ENCODE data around the gene TPRN. TPM values are rescaled to one million over a fixed set of nuclear protein-coding genes. Genes with fewer than 3 reads are reported as not detected.

TPRN gene
- polyA plus RNA-seq, 1 of the 3 experiments (the other 2 are of a cell fraction): 5.2 TPM

GRCh38 chr9:137184881-137185660 lies 15.5 kb downstream of the TPRN start (continued):
- TF ChIP-seq, protein P1, sequence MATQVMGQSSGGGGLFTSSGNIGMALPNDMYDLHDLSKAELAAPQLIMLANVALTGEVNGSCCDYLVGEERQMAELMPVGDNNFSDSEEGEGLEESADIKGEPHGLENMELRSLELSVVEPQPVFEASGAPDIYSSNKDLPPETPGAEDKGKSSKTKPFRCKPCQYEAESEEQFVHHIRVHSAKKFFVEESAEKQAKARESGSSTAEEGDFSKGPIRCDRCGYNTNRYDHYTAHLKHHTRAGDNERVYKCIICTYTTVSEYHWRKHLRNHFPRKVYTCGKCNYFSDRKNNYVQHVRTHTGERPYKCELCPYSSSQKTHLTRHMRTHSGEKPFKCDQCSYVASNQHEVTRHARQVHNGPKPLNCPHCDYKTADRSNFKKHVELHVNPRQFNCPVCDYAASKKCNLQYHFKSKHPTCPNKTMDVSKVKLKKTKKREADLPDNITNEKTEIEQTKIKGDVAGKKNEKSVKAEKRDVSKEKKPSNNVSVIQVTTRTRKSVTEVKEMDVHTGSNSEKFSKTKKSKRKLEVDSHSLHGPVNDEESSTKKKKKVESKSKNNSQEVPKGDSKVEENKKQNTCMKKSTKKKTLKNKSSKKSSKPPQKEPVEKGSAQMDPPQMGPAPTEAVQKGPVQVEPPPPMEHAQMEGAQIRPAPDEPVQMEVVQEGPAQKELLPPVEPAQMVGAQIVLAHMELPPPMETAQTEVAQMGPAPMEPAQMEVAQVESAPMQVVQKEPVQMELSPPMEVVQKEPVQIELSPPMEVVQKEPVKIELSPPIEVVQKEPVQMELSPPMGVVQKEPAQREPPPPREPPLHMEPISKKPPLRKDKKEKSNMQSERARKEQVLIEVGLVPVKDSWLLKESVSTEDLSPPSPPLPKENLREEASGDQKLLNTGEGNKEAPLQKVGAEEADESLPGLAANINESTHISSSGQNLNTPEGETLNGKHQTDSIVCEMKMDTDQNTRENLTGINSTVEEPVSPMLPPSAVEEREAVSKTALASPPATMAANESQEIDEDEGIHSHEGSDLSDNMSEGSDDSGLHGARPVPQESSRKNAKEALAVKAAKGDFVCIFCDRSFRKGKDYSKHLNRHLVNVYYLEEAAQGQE (IDR thresholded peaks at IDR 0.05; ENCODE audit: low read depth, low read length): no peak

DNA sequence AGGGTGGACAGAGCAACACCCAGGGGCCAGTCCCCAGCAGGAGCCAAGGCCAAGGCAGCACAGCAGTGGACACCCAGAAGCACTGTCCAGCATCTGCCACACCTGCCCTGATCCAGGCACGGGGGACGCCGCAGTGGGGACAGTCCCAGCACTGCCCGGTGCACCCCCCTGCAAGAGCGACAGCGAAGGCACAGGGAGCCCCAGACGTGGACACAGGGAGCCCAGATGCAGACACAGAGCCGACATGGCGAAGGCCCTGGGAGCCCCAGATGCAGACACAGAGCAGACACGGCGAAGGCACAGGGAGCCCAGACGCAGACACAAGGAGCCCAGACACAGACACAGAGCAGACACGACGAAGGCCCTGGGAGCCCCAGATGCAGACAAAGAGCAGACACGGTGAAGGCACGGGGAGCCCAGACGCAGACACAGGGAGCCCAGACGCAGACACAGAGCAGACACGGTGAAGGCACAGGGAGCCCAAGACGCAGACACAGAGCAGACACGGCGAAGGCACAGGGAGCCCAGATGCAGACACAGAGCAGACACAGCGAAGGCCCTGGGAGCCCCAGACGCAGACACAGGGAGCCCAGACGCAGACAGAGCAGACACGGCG lies 16.5 kb downstream of the TPRN start:
- no peak overlapping the region for H3K4me2 ChIP-seq
- DNase-seq: no peak
- TF ChIP-seq TAF1 (IDR thresholded peaks at IDR 0.05; ENCODE audit: borderline replicate concordance, low read depth, low read length) (no peak), RAD21 (IDR thresholded peaks at IDR 0.05; ENCODE audit: low read length) (no peak), FOXM1 (IDR thresholded peaks at IDR 0.05; ENCODE audit: low read depth) (no peak), RXRA (IDR thresholded peaks at IDR 0.05; ENCODE audit: borderline replicate concordance, low read depth) (no peak), NRF1 (IDR thresholded peaks at IDR 0.05; ENCODE audit: low read depth, low read length) (no peak), YY1 (IDR thresholded peaks at IDR 0.05; ENCODE audit: low read depth) (no peak), MEF2A (IDR thresholded peaks at IDR 0.05; ENCODE audit: borderline replicate concordance, low read depth) (no peak), POLR2AphosphoS5 (IDR thresholded peaks at IDR 0.05; ENCODE audit: low read depth, low read length) (no peak), MAX (IDR thresholded peaks at IDR 0.05; ENCODE audit: low read depth) (no peak), USF1 (IDR thresholded peaks at IDR 0.05; ENCODE audit: borderline replicate concordance, low read depth) (no peak)
- TF ChIP-seq, protein P2, sequence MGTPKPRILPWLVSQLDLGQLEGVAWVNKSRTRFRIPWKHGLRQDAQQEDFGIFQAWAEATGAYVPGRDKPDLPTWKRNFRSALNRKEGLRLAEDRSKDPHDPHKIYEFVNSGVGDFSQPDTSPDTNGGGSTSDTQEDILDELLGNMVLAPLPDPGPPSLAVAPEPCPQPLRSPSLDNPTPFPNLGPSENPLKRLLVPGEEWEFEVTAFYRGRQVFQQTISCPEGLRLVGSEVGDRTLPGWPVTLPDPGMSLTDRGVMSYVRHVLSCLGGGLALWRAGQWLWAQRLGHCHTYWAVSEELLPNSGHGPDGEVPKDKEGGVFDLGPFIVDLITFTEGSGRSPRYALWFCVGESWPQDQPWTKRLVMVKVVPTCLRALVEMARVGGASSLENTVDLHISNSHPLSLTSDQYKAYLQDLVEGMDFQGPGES (IDR thresholded peaks at IDR 0.05; ENCODE audit: low read depth, low read length): no peak
- TF ChIP-seq, protein P3, sequence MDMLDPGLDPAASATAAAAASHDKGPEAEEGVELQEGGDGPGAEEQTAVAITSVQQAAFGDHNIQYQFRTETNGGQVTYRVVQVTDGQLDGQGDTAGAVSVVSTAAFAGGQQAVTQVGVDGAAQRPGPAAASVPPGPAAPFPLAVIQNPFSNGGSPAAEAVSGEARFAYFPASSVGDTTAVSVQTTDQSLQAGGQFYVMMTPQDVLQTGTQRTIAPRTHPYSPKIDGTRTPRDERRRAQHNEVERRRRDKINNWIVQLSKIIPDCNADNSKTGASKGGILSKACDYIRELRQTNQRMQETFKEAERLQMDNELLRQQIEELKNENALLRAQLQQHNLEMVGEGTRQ (IDR thresholded peaks at IDR 0.05; ENCODE audit: borderline replicate concordance, low read depth, low read length): no peak
- H3K4me1 ChIP-seq (ENCODE audit: control insufficient read depth in 1 of 2, insufficient read depth in 2 of 2, low read depth in 1 of 2, low read length in 1 of 2): peaks cover 6 to 24% of the 10 kb centered on the region in 2 experiments; a peak in 1 of 4 replicates
- H3K4me3 ChIP-seq (ENCODE audit: low read depth in 2 of 2, low read length in 1 of 2): no peak overlapping the region
- CTCF ChIA-PET: no interaction called here
- no peaks in the 10 kb centered on the region for H3K27me3 ChIP-seq (ENCODE audit: insufficient read depth)
- H2AFZ ChIP-seq (ENCODE audit: low read depth): no peak overlapping the region
- H4K20me1 ChIP-seq (ENCODE audit: insufficient read depth): peaks cover 2% of the 10 kb centered on the region; the same call in 1 of the 2 replicates
- H3K79me2 ChIP-seq (ENCODE audit: insufficient read depth): peaks cover 24% of the 10 kb centered on the region
- H3K9me3 ChIP-seq: no peaks in the 10 kb centered on the region
- no peak overlapping the region for H3K9ac ChIP-seq
- H3F3A ChIP-seq (replicated peaks; ENCODE audit: insufficient read depth): peaks cover 5% of the 10 kb centered on the region
- WGBS (ENCODE audit: low lambda C conversion rate): 91% methylated on average over 24 of the region's 27 CpGs
- no peaks in the 10 kb centered on the region for H3K9me2 ChIP-seq
- peaks cover 0 to 62% of the 10 kb centered on the region in 2 experiments for H3K36me3 ChIP-seq (replicated peaks in 1 of 2; ENCODE audit: control insufficient read depth in 1 of 2, insufficient read depth in 2 of 2, low read length in 1 of 2)
- POLR2A ChIA-PET: no interaction called here
- peak overlapping the region in 1 of 2 experiments; percentile 7; a peak in 1 of 4 replicates for H3K27ac ChIP-seq (ENCODE audit: low read depth in 2 of 2, low read length in 1 of 2)
